Measurements from ENCODE around the gene AIG1. TPM values are rescaled to one million over a fixed set of nuclear protein-coding genes. Genes with fewer than 3 reads are reported as not detected.

Gene AIG1
- polyA plus RNA-seq, 1 of the 3 experiments (the other 2 are of a cell fraction): 36.8 TPM

- TF ChIP-seq MXI1 (IDR thresholded peaks at IDR 0.05; ENCODE audit: low read depth, low read length): peak; percentile 67; the same call in 1 of the 2 replicates
- no peak for TF ChIP-seq EZH2phosphoT487 (IDR thresholded peaks at IDR 0.05; ENCODE audit: borderline replicate concordance, low read depth)
- peak; percentile 13; the same call in 1 of the 2 replicates for TF ChIP-seq TEAD4 (IDR thresholded peaks at IDR 0.05; ENCODE audit: borderline replicate concordance, insufficient read depth)
- TF ChIP-seq RAD21 (IDR thresholded peaks at IDR 0.05; ENCODE audit: low read length): peak; percentile 15
- no peak for TF ChIP-seq RXRA (IDR thresholded peaks at IDR 0.05; ENCODE audit: borderline replicate concordance, low read depth)
Measured at GRCh38 chr6:143205131-143205535, 144.4 kb downstream of the AIG1 start (continued).

GRCh38 chr6:143205585-143205984 is 144.9 kb downstream of the AIG1 start:
- H3K27ac ChIP-seq (ENCODE audit: low read depth in 2 of 2, low read length in 1 of 2): peak overlapping the region in 1 of 2 experiments; percentile 93; a peak in 3 of 4 replicates
- POLR2A ChIA-PET: no interaction called here
- H4K20me1 ChIP-seq (ENCODE audit: insufficient read depth): no peaks in the 10 kb centered on the region
- no peaks in the 10 kb centered on the region for H3K9me2 ChIP-seq
- H3K4me3 ChIP-seq (ENCODE audit: low read depth in 2 of 2, low read length in 1 of 2): no peak overlapping the region
- no peaks in the 10 kb centered on the region for H3K27me3 ChIP-seq (ENCODE audit: insufficient read depth)
- peaks cover 2% of the 10 kb centered on the region for H3F3A ChIP-seq (replicated peaks; ENCODE audit: insufficient read depth)
- no peak overlapping the region for H3K9ac ChIP-seq
- 38% methylated on average over 2 of the region's 2 CpGs for WGBS (ENCODE audit: low lambda C conversion rate)
- no peaks in the 10 kb centered on the region for H3K79me2 ChIP-seq (ENCODE audit: insufficient read depth)
- no peak overlapping the region for H3K4me2 ChIP-seq
- H3K4me1 ChIP-seq (ENCODE audit: control insufficient read depth in 1 of 2, insufficient read depth in 2 of 2, low read depth in 1 of 2, low read length in 1 of 2): peaks cover 6 to 19% of the 10 kb centered on the region in 2 experiments; a peak in 3 of 4 replicates
- CTCF ChIA-PET: interaction anchor here (0.8 to 1.3 kb wide), 3 partner anchors 13 to 222 kb away, joined by 3 to 6 read pairs (median 3); no protein-coding TSS in a partner anchor
- TF ChIP-seq TCF12 (IDR thresholded peaks at IDR 0.05) (no peak), SIN3A (IDR thresholded peaks at IDR 0.05; ENCODE audit: borderline replicate concordance, low read depth, low read length) (no peak), TAF1 (IDR thresholded peaks at IDR 0.05; ENCODE audit: borderline replicate concordance, low read depth, low read length) (no peak)
- DNase-seq: no peak
- no peaks in the 10 kb centered on the region for H3K36me3 ChIP-seq (replicated peaks in 1 of 2; ENCODE audit: control insufficient read depth in 1 of 2, insufficient read depth in 2 of 2, low read length in 1 of 2)
- no peak overlapping the region for H2AFZ ChIP-seq (ENCODE audit: low read depth)
- no peaks in the 10 kb centered on the region for H3K9me3 ChIP-seq

GRCh38 chr6:143205991-143206390 is 145.3 kb downstream of the AIG1 start:
- TF ChIP-seq RFX5 (IDR thresholded peaks at IDR 0.05; ENCODE audit: low read length) (no peak), TCF12 (IDR thresholded peaks at IDR 0.05) (0 out of 2 replicates have a peak, but pooled peaks have one; percentile 12), NFIC (IDR thresholded peaks at IDR 0.05; ENCODE audit: borderline replicate concordance) (peak; percentile 12; the same call in 1 of the 2 replicates), FOXM1 (IDR thresholded peaks at IDR 0.05; ENCODE audit: low read depth) (no peak)
- TF ChIP-seq, protein P1, sequence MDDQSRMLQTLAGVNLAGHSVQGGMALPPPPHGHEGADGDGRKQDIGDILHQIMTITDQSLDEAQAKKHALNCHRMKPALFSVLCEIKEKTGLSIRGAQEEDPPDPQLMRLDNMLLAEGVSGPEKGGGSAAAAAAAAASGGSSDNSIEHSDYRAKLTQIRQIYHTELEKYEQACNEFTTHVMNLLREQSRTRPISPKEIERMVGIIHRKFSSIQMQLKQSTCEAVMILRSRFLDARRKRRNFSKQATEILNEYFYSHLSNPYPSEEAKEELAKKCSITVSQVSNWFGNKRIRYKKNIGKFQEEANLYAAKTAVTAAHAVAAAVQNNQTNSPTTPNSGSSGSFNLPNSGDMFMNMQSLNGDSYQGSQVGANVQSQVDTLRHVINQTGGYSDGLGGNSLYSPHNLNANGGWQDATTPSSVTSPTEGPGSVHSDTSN (IDR thresholded peaks at IDR 0.05): peak; percentile 61
- Histone ChIP-seq H3K27me3 (ENCODE audit: insufficient read depth) (no peaks in the 10 kb centered on the region), H4K20me1 (ENCODE audit: insufficient read depth) (no peaks in the 10 kb centered on the region), H2AFZ (ENCODE audit: low read depth) (no peak overlapping the region), H3K4me1 (ENCODE audit: control insufficient read depth in 1 of 2, insufficient read depth in 2 of 2, low read depth in 1 of 2, low read length in 1 of 2) (peaks cover 6 to 19% of the 10 kb centered on the region in 2 experiments; a peak in 3 of 4 replicates), H3K4me3 (ENCODE audit: low read depth in 2 of 2, low read length in 1 of 2) (no peak overlapping the region), H3K36me3 (replicated peaks in 1 of 2; ENCODE audit: control insufficient read depth in 1 of 2, insufficient read depth in 2 of 2, low read length in 1 of 2) (no peaks in the 10 kb centered on the region), H3K9me3 (no peaks in the 10 kb centered on the region), H3K9me2 (no peaks in the 10 kb centered on the region), H3K9ac (no peak overlapping the region), H3K4me2 (no peak overlapping the region), H3K27ac (ENCODE audit: low read depth in 2 of 2, low read length in 1 of 2) (peak overlapping the region in 1 of 2 experiments; percentile 93; a peak in 2 of 4 replicates), H3K79me2 (ENCODE audit: insufficient read depth) (no peaks in the 10 kb centered on the region), H3F3A (replicated peaks; ENCODE audit: insufficient read depth) (peaks cover 2% of the 10 kb centered on the region)
- no peak for DNase-seq
- WGBS (ENCODE audit: low lambda C conversion rate): 73% methylated on average over 2 of the region's 2 CpGs
- ChIA-PET POLR2A (no interaction called here), CTCF (interaction anchor here (1.0 to 1.3 kb wide), 2 partner anchors 16 to 221 kb away, joined by 3 to 6 read pairs; no protein-coding TSS in a partner anchor)
